Neural progenitor cell (in vitro differentiated cells): ENCODE results near the gene PLA2G4F. TPM values are rescaled to one million over a fixed set of nuclear protein-coding genes. Genes with fewer than 3 reads are reported as not detected.

Experiments
- DNase-seq: peaks from one replicate; pipeline ENCODE4 v3.0.0-alpha.2; 2016; ENCODE audit warnings: low spot score
- H2AFZ ChIP-seq: fragments of 200-600 bp; sonication (generic); replicated peaks from 2 replicates; pipeline ENCODE4 v1.6.1; 2016; ENCODE audit warnings: antibody characterized with exemption
- H3F3A ChIP-seq: fragments of 200-600 bp; sonication (generic); 2 replicates; pipeline ENCODE4 v1.6.1; 2016; ENCODE audit warnings: antibody characterized with exemption, low read depth
- H3K27ac ChIP-seq: fragments of 200-600 bp; sonication (generic); 2 replicates; pipeline ENCODE4 v1.5.1; 2016; ENCODE audit warnings: mild to moderate bottlenecking
- H3K27me3 ChIP-seq: fragments of 200-600 bp; sonication (generic); 2 replicates; pipeline ENCODE4 v1.6.1; 2016; ENCODE audit warnings: mild to moderate bottlenecking, moderate library complexity
- H3K36me3 ChIP-seq: fragments of 200-600 bp; sonication (generic); 2 replicates; pipeline ENCODE4 v1.5.1; 2016
- H3K4me1 ChIP-seq: fragments of 200-600 bp; sonication (generic); 2 replicates; pipeline ENCODE4 v1.6.1; 2016; ENCODE audit warnings: mixed run types
- H3K4me2 ChIP-seq: fragments of 200-600 bp; sonication (generic); 2 replicates; pipeline ENCODE4 v1.6.1; 2016
- H3K4me3 ChIP-seq: fragments of 200-600 bp; sonication (generic); 2 replicates; pipeline ENCODE4 v1.5.1; 2016
- H3K79me2 ChIP-seq: fragments of 200-600 bp; sonication (generic); 2 replicates; pipeline ENCODE4 v1.6.1; 2016; ENCODE audit warnings: low read depth
- H3K9ac ChIP-seq: fragments of 200-600 bp; sonication (generic); 2 replicates; pipeline ENCODE4 v1.6.1; 2016
- H3K9me3 ChIP-seq: fragments of 200-600 bp; sonication (generic); 2 replicates; pipeline ENCODE4 v1.5.1; 2016; ENCODE audit warnings: low read depth
- H4K20me1 ChIP-seq: fragments of 200-600 bp; sonication (generic); 2 replicates; pipeline ENCODE4 v1.6.1; 2016; ENCODE audit warnings: low read depth
- H3K27ac Mint-ChIP-seq: 3 replicates; pipeline ENCODE4 v1.8.0; 2021; ENCODE audit warnings: mixed read lengths
- H3K27me3 Mint-ChIP-seq: 2 replicates; pipeline ENCODE4 v1.8.0; 2022; ENCODE audit warnings: low read depth, mild to moderate bottlenecking, inconsistent platforms, moderate library complexity, mixed read lengths; ENCODE audit not compliant: insufficient read depth
- H3K36me3 Mint-ChIP-seq: 3 replicates; pipeline ENCODE4 v1.8.0; 2021; ENCODE audit warnings: mixed read lengths
- H3K4me1 Mint-ChIP-seq: 3 replicates; pipeline ENCODE4 v1.8.0; 2021; ENCODE audit warnings: mixed read lengths
- H3K4me3 Mint-ChIP-seq: 3 replicates; pipeline ENCODE4 v1.8.0; 2021; ENCODE audit warnings: mild to moderate bottlenecking, moderate library complexity, mixed read lengths
- H3K9me3 Mint-ChIP-seq: 3 replicates; pipeline ENCODE4 v1.8.0; 2020; ENCODE audit warnings: mixed read lengths
- CTCF ChIP-seq: fragments of 200-600 bp; sonication (generic); IDR thresholded peaks from 2 replicates; pipeline ENCODE4 v1.5.1; 2017; ENCODE audit warnings: antibody characterized with exemption, mild to moderate bottlenecking
- EZH2 ChIP-seq: fragments of 200-600 bp; sonication (generic); IDR thresholded peaks from 2 replicates; pipeline ENCODE4 v1.6.1; 2017; ENCODE audit warnings: antibody characterized with exemption, mild to moderate bottlenecking, moderate library complexity
- EZH2phosphoT487 ChIP-seq: fragments of 200-600 bp; sonication (generic); IDR thresholded peaks from 2 replicates; pipeline ENCODE4 v1.6.1; 2017; ENCODE audit warnings: antibody characterized with exemption
- total RNA-seq: library from RNA; depleted of rRNA; stranded (reverse); fragments of >200 nt; gene quantifications from 2 replicates; pipeline ENCODE4 v1.2.3, GENCODE V29; 2015; ENCODE audit warnings: low replicate concordance

Gene PLA2G4F
- total RNA-seq, 1 donor from 2014 or later = not detected

- DNase-seq = no peak
- Mint-ChIP-seq H3K27ac (no peak overlapping the region), H3K4me1 (peaks cover 14% of the 10 kb centered on the region), H3K36me3 (no peaks in the 10 kb centered on the region), H3K9me3 (no peaks in the 10 kb centered on the region), H3K4me3 (no peak overlapping the region), H3K27me3 (peaks cover 15% of the 10 kb centered on the region)
- Histone ChIP-seq H4K20me1 (no peaks in the 10 kb centered on the region), H3K4me3 (no peak overlapping the region), H3K27ac (no peak overlapping the region), H3K9ac (no peak overlapping the region), H3K79me2 (no peaks in the 10 kb centered on the region), H3K36me3 (no peaks in the 10 kb centered on the region), H2AFZ (no peak overlapping the region), H3F3A (peaks cover 12% of the 10 kb centered on the region), H3K4me2 (no peak overlapping the region), H3K4me1 (peaks cover 26% of the 10 kb centered on the region), H3K9me3 (no peaks in the 10 kb centered on the region), H3K27me3 (no peaks in the 10 kb centered on the region)
- TF ChIP-seq CTCF = no peak
- TF ChIP-seq EZH2phosphoT487 = no peak
- no peak for TF ChIP-seq EZH2
Observed at GRCh38 chr15:42128476-42128875, 28.0 kb downstream of the PLA2G4F start.

- Mint-ChIP-seq H3K27ac (no peak overlapping the region), H3K4me1 (peaks cover 8% of the 10 kb centered on the region), H3K9me3 (no peaks in the 10 kb centered on the region), H3K27me3 (peaks cover 10% of the 10 kb centered on the region), H3K36me3 (no peaks in the 10 kb centered on the region), H3K4me3 (no peak overlapping the region)
- Histone ChIP-seq H3F3A (no peaks in the 10 kb centered on the region), H3K4me3 (no peak overlapping the region), H3K36me3 (no peaks in the 10 kb centered on the region), H3K79me2 (no peaks in the 10 kb centered on the region), H3K9me3 (no peaks in the 10 kb centered on the region), H2AFZ (no peak overlapping the region), H3K27me3 (no peaks in the 10 kb centered on the region), H4K20me1 (no peaks in the 10 kb centered on the region), H3K4me2 (no peak overlapping the region), H3K27ac (no peak overlapping the region), H3K9ac (no peak overlapping the region), H3K4me1 (peaks cover 10% of the 10 kb centered on the region)
- TF ChIP-seq EZH2phosphoT487 = no peak
- no peak for TF ChIP-seq CTCF
- TF ChIP-seq EZH2 = no peak
- no peak for DNase-seq
Observed at GRCh38 chr15:42123546-42123945, 32.9 kb downstream of the PLA2G4F start.

GRCh38 chr15:42121682-42122081 lies 34.8 kb downstream of the PLA2G4F start:
- no peaks in the 10 kb centered on the region for H3K27me3 ChIP-seq
- peaks cover 14% of the 10 kb centered on the region for H3K4me1 ChIP-seq
- H4K20me1 ChIP-seq = no peaks in the 10 kb centered on the region
- H2AFZ ChIP-seq = no peak overlapping the region
- no peak overlapping the region for H3K9ac ChIP-seq
- H3K27ac ChIP-seq = no peak overlapping the region
- no peaks in the 10 kb centered on the region for H3F3A ChIP-seq
- H3K36me3 Mint-ChIP-seq = no peaks in the 10 kb centered on the region
- no peak overlapping the region for H3K4me3 Mint-ChIP-seq
- no peak overlapping the region for H3K27ac Mint-ChIP-seq
- no peaks in the 10 kb centered on the region for H3K9me3 ChIP-seq
- no peak overlapping the region for H3K4me2 ChIP-seq
- H3K4me1 Mint-ChIP-seq = peaks cover 10% of the 10 kb centered on the region
- H3K4me3 ChIP-seq = no peak overlapping the region
- TF ChIP-seq CTCF = no peak
- TF ChIP-seq EZH2phosphoT487 = no peak
- no peak for TF ChIP-seq EZH2
- H3K79me2 ChIP-seq = no peaks in the 10 kb centered on the region
- peaks cover 3% of the 10 kb centered on the region for H3K36me3 ChIP-seq
- no peak for DNase-seq
- H3K27me3 Mint-ChIP-seq = no peaks in the 10 kb centered on the region
- peaks cover 2% of the 10 kb centered on the region for H3K9me3 Mint-ChIP-seq
